ENCODE results near the gene ISCU. TPM values are rescaled to one million over a fixed set of nuclear protein-coding genes. Genes with fewer than 3 reads are reported as not detected.

ISCU gene
- total RNA-seq, 1 donor from 2014 or later: 55.5 TPM

DNA sequence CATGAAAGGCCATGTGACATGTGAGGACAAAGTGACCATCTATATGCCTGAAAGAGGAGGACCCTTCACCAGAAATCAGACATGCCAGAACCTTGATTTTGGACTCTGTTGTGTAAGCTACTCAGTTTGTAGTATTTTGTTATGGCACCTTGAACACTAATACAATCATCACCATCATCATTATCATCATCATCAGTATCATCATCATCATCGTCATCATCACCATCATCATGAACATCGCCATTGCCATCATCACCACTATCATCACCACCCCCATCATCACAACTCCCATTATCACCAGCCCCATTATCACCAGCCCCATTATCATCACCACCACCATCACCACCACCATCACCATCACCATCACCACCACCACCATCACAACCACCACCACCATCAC lies 15.9 kb downstream of the ISCU start:
- Mint-ChIP-seq H3K27me3 (ENCODE audit: low read depth) (peaks cover 9% of the 10 kb centered on the region), H3K9me3 (peaks cover 4% of the 10 kb centered on the region), H3K4me3 (no peak overlapping the region), H3K4me1 (no peaks in the 10 kb centered on the region), H3K36me3 (ENCODE audit: low read depth) (no peaks in the 10 kb centered on the region), H3K27ac (ENCODE audit: unreplicated experiment) (no peak overlapping the region)
- TF ChIP-seq, protein P1, sequence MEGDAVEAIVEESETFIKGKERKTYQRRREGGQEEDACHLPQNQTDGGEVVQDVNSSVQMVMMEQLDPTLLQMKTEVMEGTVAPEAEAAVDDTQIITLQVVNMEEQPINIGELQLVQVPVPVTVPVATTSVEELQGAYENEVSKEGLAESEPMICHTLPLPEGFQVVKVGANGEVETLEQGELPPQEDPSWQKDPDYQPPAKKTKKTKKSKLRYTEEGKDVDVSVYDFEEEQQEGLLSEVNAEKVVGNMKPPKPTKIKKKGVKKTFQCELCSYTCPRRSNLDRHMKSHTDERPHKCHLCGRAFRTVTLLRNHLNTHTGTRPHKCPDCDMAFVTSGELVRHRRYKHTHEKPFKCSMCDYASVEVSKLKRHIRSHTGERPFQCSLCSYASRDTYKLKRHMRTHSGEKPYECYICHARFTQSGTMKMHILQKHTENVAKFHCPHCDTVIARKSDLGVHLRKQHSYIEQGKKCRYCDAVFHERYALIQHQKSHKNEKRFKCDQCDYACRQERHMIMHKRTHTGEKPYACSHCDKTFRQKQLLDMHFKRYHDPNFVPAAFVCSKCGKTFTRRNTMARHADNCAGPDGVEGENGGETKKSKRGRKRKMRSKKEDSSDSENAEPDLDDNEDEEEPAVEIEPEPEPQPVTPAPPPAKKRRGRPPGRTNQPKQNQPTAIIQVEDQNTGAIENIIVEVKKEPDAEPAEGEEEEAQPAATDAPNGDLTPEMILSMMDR (conservative IDR thresholded peaks at IDR 0.05): no peak
- DNase-seq (ENCODE audit: low read depth, low spot score): no peak

DNA sequence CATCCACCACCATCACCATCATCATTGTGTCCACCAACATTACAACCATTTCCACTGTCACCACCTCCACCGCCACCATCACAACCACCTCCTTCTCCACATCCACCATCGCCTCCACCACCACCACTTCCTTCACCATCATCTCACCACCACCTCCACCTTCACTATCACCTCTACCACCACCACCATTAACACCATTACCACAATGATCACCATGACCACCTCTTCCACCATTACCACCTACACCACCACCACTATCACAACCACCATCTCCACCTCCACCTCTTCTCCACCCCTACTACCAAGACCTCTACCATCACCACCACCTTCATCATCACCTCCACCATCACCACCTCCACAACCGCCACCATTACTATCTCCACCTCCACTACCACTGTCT lies 16.4 kb downstream of the ISCU start:
- Mint-ChIP-seq H3K4me3 (no peak overlapping the region), H3K9me3 (peaks cover 4% of the 10 kb centered on the region), H3K27ac (ENCODE audit: unreplicated experiment) (no peak overlapping the region), H3K36me3 (ENCODE audit: low read depth) (no peaks in the 10 kb centered on the region), H3K27me3 (ENCODE audit: low read depth) (peaks cover 9% of the 10 kb centered on the region), H3K4me1 (no peaks in the 10 kb centered on the region)
- DNase-seq (ENCODE audit: low read depth, low spot score): no peak
- TF ChIP-seq, protein P1 (conservative IDR thresholded peaks at IDR 0.05): no peak

DNA sequence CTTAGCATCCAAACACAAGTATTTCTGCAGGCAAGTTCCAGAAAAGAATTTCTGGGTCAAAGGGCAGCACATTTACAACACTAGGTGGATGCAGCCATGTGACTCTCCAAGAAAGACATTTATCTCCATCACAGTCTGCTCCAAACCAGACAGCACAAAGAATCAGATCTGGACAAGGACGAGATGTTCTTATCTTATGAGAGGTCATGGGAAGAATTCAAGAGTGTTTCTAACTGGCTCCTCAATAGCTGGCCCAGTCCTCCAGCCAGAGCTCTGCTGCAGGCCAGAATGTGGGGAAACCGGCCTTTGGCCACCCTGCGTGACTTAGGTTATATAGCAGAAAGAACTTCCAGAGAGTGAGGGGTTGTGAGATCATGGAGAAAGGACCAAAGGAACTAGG lies 18.1 kb downstream of the ISCU start:
- H3K36me3 Mint-ChIP-seq (ENCODE audit: low read depth): no peaks in the 10 kb centered on the region
- no peak for DNase-seq (ENCODE audit: low read depth, low spot score)
- no peaks in the 10 kb centered on the region for H3K4me1 Mint-ChIP-seq
- TF ChIP-seq, protein P1 (conservative IDR thresholded peaks at IDR 0.05): no peak
- no peaks in the 10 kb centered on the region for H3K27me3 Mint-ChIP-seq (ENCODE audit: low read depth)
- H3K4me3 Mint-ChIP-seq: no peak overlapping the region
- peaks cover 4% of the 10 kb centered on the region for H3K9me3 Mint-ChIP-seq
- H3K27ac Mint-ChIP-seq (ENCODE audit: unreplicated experiment): no peak overlapping the region

DNA sequence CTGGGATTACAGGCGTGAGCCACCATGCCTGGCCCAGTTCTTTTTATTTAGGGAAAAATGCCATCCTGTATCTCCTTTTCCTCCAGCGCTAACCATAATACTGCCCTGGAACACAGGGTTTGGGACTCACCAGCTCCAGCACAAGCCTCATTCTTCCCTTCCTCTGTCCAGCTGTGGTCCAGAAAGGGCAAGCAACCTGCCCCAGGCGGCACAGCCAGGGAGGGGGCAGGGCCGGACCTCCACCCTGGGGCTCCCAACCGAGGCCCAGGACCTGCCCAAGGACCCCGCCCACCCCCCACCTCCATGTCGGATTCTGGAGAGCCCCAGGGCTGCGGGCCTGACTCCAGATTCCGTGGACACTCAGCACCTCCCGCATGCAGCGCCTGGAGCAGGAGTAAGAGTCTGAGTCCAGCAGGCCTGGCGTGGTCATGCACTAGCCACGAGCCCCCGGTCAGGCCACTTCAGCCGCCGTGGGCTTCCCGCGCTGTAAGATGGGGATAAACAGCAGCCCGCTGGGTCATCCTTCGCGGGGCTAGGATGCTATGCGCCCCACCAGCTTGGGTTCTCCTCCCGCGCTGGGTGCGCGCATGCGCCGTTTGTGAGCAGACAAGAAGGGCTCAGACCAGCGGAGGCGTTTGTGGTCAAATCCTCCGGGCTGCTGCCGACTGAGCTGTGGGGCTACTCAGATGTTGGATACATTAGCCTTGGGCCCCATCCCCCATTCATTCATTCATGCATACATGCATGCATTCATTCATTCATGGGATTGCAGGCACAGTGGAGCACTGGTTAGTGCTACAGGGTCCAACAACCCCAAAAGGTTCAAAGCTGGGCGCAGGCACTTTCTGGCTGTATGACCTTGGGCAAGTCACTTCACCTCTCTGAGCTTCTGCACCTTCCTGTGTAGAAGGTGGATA lies 19.2 kb downstream of the ISCU start:
- H3K4me3 Mint-ChIP-seq: no peak overlapping the region
- DNase-seq (ENCODE audit: low read depth, low spot score): no peak
- H3K27me3 Mint-ChIP-seq (ENCODE audit: low read depth): no peaks in the 10 kb centered on the region
- TF ChIP-seq, protein P1 (conservative IDR thresholded peaks at IDR 0.05): no peak
- no peaks in the 10 kb centered on the region for H3K36me3 Mint-ChIP-seq (ENCODE audit: low read depth)
- peaks cover 4% of the 10 kb centered on the region for H3K9me3 Mint-ChIP-seq
- no peak overlapping the region for H3K27ac Mint-ChIP-seq (ENCODE audit: unreplicated experiment)
- no peaks in the 10 kb centered on the region for H3K4me1 Mint-ChIP-seq

DNA sequence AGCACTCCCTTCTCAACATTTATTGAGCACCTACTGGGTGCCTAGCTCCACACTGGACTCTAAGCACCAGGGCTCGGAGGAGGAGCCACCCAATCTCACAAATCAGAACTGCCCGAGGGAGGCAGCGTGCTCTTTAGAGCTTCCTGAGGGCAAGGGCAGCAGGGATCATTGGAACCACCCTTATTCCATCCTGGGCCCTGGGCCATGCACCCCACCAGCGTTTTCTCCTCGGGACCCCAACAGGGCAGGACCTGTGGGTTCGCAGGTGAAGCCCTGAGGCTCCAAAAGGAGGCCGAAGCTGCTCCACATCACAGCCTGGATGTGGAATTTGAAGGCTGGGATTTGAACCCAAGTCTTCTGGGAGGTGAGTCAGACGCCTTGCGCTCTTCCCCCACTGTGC lies 20.1 kb downstream of the ISCU start:
- TF ChIP-seq, protein P1 (conservative IDR thresholded peaks at IDR 0.05): no peak
- H3K4me3 Mint-ChIP-seq: no peak overlapping the region

More for the DNA sequence above, 20.1 kb downstream of the ISCU start:
- Mint-ChIP-seq H3K4me1 (no peaks in the 10 kb centered on the region), H3K9me3 (peaks cover 4% of the 10 kb centered on the region), H3K36me3 (ENCODE audit: low read depth) (no peaks in the 10 kb centered on the region), H3K27me3 (ENCODE audit: low read depth) (no peaks in the 10 kb centered on the region), H3K27ac (ENCODE audit: unreplicated experiment) (no peak overlapping the region)
- DNase-seq (ENCODE audit: low read depth, low spot score): no peak

Data from neural crest cell (in vitro differentiated cells).